GM12872 (cell line): ENCODE measurements around the gene RUNX3.

Source experiments
- TF ChIP-seq, protein P1 (sequence below): IDR thresholded peaks from 3 replicates; pipeline ENCODE4 v1.5.1; 2011; ENCODE audit warnings: low read depth, mild to moderate bottlenecking, low read length, moderate library complexity; ENCODE audit not compliant: insufficient read depth

The RUNX3 gene

DNA sequence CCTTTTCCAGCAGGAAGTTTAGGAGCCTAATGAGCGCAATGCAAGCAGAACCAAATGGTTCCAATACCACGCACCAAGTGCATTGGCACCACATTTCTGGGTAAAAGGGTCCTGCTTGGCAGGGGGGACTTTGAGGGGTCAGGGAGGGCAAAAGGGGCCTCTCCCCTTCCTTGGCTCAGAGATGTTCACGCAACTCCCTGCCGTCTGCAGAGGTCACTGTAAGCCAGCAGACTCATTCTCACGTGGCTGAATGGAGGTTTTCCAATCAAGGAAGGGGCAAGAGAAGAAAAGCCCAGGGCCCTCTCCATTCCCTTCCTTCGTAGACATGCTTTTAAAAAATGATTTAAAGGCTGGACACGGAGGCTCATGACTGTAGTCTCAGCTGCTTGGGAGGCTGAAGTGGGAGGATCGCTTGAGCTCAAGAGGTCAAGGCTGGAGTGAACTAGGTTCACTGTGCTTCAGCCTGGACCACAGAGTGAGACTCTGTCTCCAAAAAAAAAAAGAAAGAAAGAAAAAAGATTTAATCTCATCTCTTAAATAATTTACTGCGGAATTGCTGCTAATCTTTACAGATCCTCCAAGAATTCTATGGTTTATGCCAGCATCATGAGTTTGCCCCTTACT is 80.3 kb downstream of the RUNX3 start:
- TF ChIP-seq, protein P1, sequence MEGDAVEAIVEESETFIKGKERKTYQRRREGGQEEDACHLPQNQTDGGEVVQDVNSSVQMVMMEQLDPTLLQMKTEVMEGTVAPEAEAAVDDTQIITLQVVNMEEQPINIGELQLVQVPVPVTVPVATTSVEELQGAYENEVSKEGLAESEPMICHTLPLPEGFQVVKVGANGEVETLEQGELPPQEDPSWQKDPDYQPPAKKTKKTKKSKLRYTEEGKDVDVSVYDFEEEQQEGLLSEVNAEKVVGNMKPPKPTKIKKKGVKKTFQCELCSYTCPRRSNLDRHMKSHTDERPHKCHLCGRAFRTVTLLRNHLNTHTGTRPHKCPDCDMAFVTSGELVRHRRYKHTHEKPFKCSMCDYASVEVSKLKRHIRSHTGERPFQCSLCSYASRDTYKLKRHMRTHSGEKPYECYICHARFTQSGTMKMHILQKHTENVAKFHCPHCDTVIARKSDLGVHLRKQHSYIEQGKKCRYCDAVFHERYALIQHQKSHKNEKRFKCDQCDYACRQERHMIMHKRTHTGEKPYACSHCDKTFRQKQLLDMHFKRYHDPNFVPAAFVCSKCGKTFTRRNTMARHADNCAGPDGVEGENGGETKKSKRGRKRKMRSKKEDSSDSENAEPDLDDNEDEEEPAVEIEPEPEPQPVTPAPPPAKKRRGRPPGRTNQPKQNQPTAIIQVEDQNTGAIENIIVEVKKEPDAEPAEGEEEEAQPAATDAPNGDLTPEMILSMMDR = peak; percentile 67
